Measurements from ENCODE around the gene SUN1. TPM values are rescaled to one million over a fixed set of nuclear protein-coding genes. Genes with fewer than 3 reads are reported as not detected.

SUN1 gene
- total and polyA plus RNA-seq, 2 donors (not counting 1 experiment from before 2014, with no cell fraction given) = 198 to 254 TPM

DNA sequence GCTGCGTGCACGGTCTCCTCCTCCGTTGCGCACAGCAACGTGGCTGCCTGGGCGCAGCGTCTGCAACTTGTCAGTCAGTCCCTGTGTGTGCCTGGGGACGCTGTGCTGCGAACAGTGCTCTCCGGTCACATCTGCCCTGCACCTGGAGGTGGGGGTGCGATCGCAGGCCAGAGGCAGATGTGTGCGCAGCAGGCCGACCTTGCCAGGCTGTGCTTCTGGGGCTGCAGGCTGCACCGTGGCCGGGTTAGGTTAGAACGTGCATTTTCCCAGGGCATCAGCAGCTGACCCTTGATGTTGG is 35.9 kb downstream of the SUN1 start:
- Mint-ChIP-seq H3K4me1 (peaks cover 3% of the 10 kb centered on the region), H3K4me3 (no peak overlapping the region), H3K27ac (no peak overlapping the region), H3K9me3 (ENCODE audit: insufficient read depth) (no peaks in the 10 kb centered on the region), H3K27me3 (no peaks in the 10 kb centered on the region)
- H3K79me2 ChIP-seq (ENCODE audit: control insufficient read depth, insufficient read depth, low read length) = no peaks in the 10 kb centered on the region
- ChIA-PET POLR2A (no interaction called here), CTCF (no interaction called here)
- H3K9me3 ChIP-seq (ENCODE audit: control extremely low read depth in 1 of 3, control insufficient read depth in 2 of 3, insufficient read depth in 1 of 3, low read length in 2 of 3) = no peaks in the 10 kb centered on the region
- H2AFZ ChIP-seq (ENCODE audit: insufficient read depth, low read depth, low read length, poor library complexity, severe bottlenecking) = no peak overlapping the region
- DNase-seq (no peak), ATAC-seq (ENCODE audit: low read depth) (no peak)
- no peak overlapping the region for H3K4me3 ChIP-seq (ENCODE audit: control extremely low read depth in 1 of 5, extremely low read depth in 1 of 5, insufficient read depth in 1 of 5, low read depth in 2 of 5, low read length in 4 of 5)
- no peak overlapping the region for H3K27ac ChIP-seq (ENCODE audit: low read length in 2 of 2)
- peaks cover 2 to 3% of the 10 kb centered on the region in 2 donors for H3K4me1 ChIP-seq (ENCODE audit: control insufficient read depth in 2 of 2, insufficient read depth in 2 of 2, low read length in 2 of 2)
- intact Hi-C loops (cut with micrococcal nuclease) = no loop called here
- peaks cover 0 to 56% of the 10 kb centered on the region in 2 experiments for H3K36me3 ChIP-seq (replicated peaks in 1 of 2; ENCODE audit: control extremely low read depth in 1 of 2, control insufficient read depth in 1 of 2, extremely low read depth in 1 of 2, insufficient read depth in 2 of 2, low read length in 1 of 2)
- no peak overlapping the region for H3K9ac ChIP-seq (ENCODE audit: low read length)
- H3K27me3 ChIP-seq (replicated peaks in 1 of 4; ENCODE audit: control extremely low read depth in 1 of 4, control insufficient read depth in 3 of 4, insufficient read depth in 4 of 4, low read length in 3 of 4) = no peaks in the 10 kb centered on the region
- TF ChIP-seq, protein P1, sequence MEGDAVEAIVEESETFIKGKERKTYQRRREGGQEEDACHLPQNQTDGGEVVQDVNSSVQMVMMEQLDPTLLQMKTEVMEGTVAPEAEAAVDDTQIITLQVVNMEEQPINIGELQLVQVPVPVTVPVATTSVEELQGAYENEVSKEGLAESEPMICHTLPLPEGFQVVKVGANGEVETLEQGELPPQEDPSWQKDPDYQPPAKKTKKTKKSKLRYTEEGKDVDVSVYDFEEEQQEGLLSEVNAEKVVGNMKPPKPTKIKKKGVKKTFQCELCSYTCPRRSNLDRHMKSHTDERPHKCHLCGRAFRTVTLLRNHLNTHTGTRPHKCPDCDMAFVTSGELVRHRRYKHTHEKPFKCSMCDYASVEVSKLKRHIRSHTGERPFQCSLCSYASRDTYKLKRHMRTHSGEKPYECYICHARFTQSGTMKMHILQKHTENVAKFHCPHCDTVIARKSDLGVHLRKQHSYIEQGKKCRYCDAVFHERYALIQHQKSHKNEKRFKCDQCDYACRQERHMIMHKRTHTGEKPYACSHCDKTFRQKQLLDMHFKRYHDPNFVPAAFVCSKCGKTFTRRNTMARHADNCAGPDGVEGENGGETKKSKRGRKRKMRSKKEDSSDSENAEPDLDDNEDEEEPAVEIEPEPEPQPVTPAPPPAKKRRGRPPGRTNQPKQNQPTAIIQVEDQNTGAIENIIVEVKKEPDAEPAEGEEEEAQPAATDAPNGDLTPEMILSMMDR (IDR thresholded peaks at IDR 0.05) = no peak
- TF ChIP-seq EZH2 (IDR thresholded peaks at IDR 0.05; ENCODE audit: borderline replicate concordance, insufficient read depth, low read depth, low read length, poor library complexity, severe bottlenecking) = no peak
- WGBS (ENCODE audit: insufficient coverage) = 99% methylated on average over 17 of the region's 17 CpGs
- no peaks in the 10 kb centered on the region for H4K20me1 ChIP-seq (ENCODE audit: control insufficient read depth, insufficient read depth, low read length, poor library complexity, severe bottlenecking)
- H3K4me2 ChIP-seq (replicated peaks; ENCODE audit: low read depth, low read length, poor library complexity, severe bottlenecking) = no peak overlapping the region

DNA sequence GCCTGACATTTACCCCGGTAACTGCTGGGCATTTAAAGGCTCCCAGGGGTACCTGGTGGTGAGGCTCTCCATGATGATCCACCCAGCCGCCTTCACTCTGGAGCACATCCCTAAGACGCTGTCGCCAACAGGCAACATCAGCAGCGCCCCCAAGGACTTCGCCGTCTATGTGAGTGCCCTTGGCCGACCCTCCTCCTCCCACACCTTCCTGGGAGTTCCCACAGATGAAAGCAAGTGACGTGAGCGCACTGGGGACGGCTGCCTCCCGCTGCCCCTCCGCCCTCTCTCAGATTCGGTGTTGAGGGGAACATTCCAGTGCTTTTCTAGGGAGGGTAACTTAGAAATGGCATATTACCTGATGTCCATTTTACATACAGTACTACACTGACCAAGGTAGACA is 37.1 kb downstream of the SUN1 start:
- Histone ChIP-seq H3K79me2 (ENCODE audit: control insufficient read depth, insufficient read depth, low read length) (no peaks in the 10 kb centered on the region), H2AFZ (ENCODE audit: insufficient read depth, low read depth, low read length, poor library complexity, severe bottlenecking) (no peak overlapping the region), H3K9me3 (ENCODE audit: control extremely low read depth in 1 of 3, control insufficient read depth in 2 of 3, insufficient read depth in 1 of 3, low read length in 2 of 3) (no peaks in the 10 kb centered on the region), H3K9ac (ENCODE audit: low read length) (no peak overlapping the region), H3K27me3 (replicated peaks in 1 of 4; ENCODE audit: control extremely low read depth in 1 of 4, control insufficient read depth in 3 of 4, insufficient read depth in 4 of 4, low read length in 3 of 4) (no peaks in the 10 kb centered on the region), H3K27ac (ENCODE audit: low read length in 2 of 2) (no peak overlapping the region), H3K4me1 (ENCODE audit: control insufficient read depth in 2 of 2, insufficient read depth in 2 of 2, low read length in 2 of 2) (peaks cover 10% of the 10 kb centered on the region in 2 donors), H4K20me1 (ENCODE audit: control insufficient read depth, insufficient read depth, low read length, poor library complexity, severe bottlenecking) (no peaks in the 10 kb centered on the region), H3K4me2 (replicated peaks; ENCODE audit: low read depth, low read length, poor library complexity, severe bottlenecking) (no peak overlapping the region), H3K4me3 (ENCODE audit: control extremely low read depth in 1 of 5, extremely low read depth in 1 of 5, insufficient read depth in 1 of 5, low read depth in 2 of 5, low read length in 4 of 5) (no peak overlapping the region), H3K36me3 (replicated peaks in 1 of 2; ENCODE audit: control extremely low read depth in 1 of 2, control insufficient read depth in 1 of 2, extremely low read depth in 1 of 2, insufficient read depth in 2 of 2, low read length in 1 of 2) (peaks cover 0 to 55% of the 10 kb centered on the region in 2 experiments)
- Mint-ChIP-seq H3K4me3 (no peak overlapping the region), H3K9me3 (ENCODE audit: insufficient read depth) (no peaks in the 10 kb centered on the region), H3K4me1 (peaks cover 11% of the 10 kb centered on the region), H3K27ac (no peak overlapping the region), H3K27me3 (no peaks in the 10 kb centered on the region)
- CTCF ChIA-PET = interaction anchor here (8.7 kb wide), 1 partner anchor 82 kb away, joined by 113 read pairs; no protein-coding TSS in a partner anchor
- POLR2A ChIA-PET = no interaction called here
- no peak for ATAC-seq (ENCODE audit: low read depth)
- intact Hi-C loops (cut with micrococcal nuclease) = no loop called here
- WGBS (ENCODE audit: insufficient coverage) = 95% methylated on average over 8 of the region's 14 CpGs
- TF ChIP-seq, protein P1 (IDR thresholded peaks at IDR 0.05) = no peak
- TF ChIP-seq EZH2 (IDR thresholded peaks at IDR 0.05; ENCODE audit: borderline replicate concordance, insufficient read depth, low read depth, low read length, poor library complexity, severe bottlenecking) = no peak
- DNase-seq = no peak
